GM19455 (cell line): ENCODE measurements around the gene ACTL7A.
A peak's percentile ranks its signal among the peaks of the same experiment; 100 is the strongest.
"Not testable (repeated sequence)": the region's sequence is repeated elsewhere in the genome, so short reads cannot be mapped to it uniquely, and the experiment has no call there.

Source experiments
- ATAC-seq: cut with Tn5 transposase; IDR thresholded peaks from one replicate; pipeline ENCODE4 v1.9.1; 2021; ENCODE audit not compliant: unreplicated experiment

ACTL7A gene

DNA sequence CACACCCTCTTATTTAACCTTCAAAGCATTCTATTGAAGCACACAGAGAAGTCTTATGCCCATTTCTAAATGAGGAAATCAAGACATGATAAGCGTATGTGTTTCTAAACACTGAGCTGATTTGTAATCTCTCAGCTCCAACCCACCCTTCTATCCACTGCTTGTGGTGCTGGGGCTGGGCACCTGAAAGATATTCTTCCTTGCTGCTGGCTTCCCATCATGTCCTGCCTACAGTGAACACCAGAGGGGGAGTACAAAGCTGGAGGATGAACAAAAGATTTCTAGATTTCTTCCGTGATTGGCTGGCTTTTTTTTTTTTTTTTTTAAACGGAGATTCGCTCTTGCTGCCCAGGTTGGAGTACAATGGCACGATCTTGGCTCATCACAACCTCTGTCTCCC is 14.4 kb downstream of the ACTL7A start:
- ATAC-seq, result no peak

DNA sequence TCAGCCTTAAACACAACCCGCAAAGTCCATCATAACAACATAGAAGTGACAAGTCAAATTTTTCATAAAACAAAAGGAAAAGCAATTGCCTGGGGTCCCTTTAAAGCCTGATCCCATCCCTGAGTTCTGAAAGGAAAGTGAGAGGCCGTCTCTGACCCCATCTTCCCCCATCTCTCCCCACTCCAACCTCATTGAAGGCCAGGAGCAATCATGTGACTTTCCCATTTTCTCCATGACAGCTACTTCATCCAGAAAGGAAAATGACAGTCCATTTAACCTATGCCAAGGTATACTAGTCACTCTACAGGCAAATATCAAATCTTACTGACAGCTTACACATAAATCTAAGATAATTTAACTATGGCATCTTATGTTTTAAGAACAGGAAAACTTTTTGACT is 15.5 kb downstream of the ACTL7A start:
- ATAC-seq, result no peak

DNA sequence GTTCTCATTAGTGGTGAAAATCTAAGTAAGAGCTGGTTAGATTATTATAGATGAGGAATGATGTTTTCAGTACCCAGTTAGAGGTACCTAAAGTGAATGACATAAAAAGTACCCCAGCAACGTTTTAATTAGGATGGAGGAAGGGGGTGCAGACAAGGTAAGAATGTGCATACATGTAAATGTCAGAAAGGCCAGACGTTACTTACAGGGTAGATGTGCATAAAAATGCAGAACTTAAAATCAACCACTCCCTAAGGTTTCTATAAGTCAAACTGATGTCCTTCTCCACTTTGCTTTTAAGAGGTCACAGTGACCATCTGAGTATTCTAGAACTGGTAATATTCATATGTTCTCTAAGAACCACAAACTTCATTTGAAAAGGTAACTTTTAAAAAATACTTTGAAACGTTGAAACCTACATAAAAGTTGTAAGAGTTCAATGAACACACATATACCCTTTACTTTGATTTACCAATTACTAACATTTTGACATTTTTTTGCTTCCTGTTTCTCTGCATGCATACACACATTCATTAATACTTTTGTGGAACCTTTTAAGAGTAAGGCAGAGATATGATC is 18.8 kb downstream of the ACTL7A start:
- ATAC-seq, result no peak

DNA sequence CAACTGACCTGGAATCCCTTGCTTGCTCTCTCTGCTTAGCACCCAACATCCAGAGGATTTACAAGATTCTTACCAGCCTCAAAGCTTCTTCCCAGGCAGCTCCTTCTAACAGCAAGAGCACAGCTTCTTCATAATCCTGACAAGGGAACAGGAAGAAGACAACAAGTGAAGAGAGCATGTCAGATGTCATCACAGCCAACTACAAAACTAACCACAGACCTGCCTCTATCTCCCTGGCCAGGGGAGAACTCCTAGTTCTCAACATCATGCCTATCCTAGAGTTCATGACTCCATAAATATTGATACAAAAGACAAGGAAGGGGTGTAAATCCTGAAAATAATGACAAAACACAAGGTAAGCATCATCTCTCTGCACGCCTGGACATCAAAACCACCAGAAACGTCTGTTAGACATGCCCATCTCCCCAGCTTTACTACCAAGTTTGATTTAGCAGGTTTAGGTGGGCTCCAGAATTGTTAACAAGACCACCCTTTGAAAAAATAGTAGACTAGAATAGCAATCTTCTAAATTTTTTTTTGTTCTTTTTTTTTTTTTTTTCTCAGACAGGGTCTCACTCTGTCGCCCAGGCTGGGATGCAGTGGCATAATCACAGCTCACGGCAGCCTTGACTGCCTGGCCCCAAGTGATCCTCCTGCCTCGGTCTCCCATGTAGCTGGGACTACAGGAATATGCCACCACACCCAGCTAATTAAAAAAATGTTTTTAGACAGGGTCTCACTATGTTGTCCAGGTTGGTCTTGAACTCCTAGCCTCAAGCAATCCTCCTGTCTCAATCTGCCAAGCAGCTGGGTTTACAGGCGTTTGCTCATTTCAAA is 20.2 kb downstream of the ACTL7A start:
- no peak for ATAC-seq

DNA sequence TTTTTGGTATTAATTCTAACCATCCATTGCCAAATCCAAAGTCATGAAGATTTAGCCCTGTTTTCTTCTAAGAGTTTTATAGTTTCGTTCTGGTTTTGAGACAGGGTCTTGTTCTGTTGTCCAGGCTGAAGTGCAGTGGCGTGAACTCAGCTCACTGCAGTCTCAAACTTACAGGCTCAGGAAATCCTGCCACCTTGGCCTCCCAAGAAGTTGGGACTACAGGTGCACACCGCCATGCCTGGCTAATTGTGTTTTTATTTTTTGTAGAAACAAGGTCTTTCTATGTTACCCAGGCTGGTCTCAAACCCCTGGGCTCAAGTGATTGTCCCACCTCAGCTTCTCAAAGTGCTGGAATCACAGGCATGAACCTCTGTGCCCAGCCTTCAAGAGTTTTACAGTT is 21.0 kb downstream of the ACTL7A start:
- no peak for ATAC-seq

DNA sequence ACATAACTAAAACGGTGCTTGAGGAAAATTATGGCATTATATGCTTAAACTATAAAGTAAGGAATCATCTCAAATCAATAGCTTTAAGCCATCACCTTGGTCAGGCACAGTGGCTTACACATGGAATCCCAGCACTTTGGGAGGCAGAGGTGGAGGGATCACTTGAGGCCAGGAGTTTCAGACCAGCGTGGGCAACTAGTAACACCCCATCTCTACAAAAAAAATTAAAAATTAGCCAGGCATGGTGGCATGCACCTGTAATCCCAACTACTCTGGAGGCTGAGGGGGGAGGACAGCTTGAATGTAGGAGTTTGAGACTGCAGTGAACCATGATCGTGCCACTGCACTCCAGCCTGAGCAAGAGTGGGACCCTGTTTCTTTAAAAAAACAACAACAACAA is 22.6 kb downstream of the ACTL7A start:
- ATAC-seq, result no peak

DNA sequence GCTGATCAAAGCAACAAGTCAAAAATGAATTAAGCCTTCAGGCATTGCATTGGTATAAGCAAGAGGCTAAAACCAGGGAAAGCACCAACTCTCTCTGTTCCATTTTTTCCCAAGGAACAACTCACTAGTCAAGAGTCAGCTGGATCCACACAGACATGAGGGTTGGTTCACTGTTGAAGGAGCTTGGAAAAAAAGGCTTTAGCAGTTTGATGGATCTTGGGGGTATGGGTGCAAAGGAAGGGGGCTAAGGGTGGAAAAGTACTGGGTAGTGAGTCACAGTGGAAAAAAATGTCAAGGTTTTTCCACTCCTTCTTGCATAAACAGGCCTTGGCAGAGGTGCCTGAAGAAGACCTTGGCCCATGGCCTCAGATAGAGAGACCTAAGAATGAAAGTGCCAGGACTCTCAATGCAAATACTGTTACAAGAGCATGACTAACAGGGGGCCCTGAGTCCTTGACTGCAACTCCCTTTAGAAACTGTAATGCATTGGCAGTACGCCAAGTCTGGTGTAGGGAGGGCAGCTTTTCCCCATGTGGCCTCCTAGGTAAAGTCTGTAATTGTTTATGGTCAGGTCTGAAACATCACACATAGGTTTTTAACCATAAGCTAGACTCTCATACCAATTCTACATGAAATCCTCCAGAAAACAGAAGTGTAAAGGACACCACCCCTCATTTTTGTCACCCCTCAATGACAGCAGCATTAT is 23.7 kb downstream of the ACTL7A start:
- ATAC-seq, result peak; percentile 99

DNA sequence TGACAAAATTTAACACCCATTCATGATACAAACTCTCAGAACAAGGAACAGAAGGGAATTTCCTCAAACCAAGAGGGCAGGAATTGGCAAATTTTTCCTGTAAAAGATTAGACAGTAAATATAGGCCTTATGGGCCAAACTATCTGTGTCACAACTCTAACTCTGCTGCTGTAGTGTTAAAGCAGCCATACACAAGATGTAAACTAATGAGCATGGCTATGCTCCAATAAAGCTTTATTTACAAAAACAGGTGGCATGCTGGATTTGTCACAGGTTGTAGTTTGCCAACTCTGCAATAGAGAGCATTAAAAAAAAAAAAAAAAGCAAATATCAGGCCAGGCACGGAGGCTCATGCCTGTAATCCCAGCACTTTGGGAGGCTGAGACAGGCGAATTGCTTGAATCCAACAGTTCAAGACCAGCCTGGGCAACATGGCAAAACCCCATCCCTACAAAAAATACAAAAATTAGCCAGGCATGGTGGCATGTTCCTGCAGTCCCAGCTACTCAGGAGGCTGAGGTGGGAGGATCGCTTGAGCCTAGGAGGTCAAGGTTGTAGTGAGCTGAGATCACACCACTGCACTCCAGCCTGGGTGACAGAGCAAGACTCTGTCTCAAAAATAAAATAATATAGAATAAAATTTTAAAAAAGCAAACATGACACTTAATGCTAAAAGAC is 24.7 kb downstream of the ACTL7A start:
- ATAC-seq, result not testable (repeated sequence)

DNA sequence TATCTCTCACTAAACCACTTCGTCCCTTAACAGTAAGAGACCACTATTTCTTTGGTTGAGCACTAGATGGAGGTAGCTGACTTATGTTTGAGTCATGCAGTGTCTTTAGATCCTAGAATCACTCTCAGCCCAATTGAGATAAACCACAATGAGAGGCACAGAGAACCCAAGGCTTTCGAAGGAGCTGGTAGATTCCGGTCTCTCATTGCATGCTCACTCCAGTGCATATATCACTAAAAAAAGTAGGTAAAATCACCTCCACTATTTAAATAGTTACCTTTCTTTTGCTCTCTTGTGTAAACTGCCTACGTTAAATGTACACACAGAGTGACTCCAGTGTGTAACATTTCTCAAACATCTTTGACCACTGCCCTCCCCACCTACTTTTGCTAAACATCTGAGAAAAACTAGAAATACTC is 27.6 kb downstream of the ACTL7A start:
- no peak for ATAC-seq

DNA sequence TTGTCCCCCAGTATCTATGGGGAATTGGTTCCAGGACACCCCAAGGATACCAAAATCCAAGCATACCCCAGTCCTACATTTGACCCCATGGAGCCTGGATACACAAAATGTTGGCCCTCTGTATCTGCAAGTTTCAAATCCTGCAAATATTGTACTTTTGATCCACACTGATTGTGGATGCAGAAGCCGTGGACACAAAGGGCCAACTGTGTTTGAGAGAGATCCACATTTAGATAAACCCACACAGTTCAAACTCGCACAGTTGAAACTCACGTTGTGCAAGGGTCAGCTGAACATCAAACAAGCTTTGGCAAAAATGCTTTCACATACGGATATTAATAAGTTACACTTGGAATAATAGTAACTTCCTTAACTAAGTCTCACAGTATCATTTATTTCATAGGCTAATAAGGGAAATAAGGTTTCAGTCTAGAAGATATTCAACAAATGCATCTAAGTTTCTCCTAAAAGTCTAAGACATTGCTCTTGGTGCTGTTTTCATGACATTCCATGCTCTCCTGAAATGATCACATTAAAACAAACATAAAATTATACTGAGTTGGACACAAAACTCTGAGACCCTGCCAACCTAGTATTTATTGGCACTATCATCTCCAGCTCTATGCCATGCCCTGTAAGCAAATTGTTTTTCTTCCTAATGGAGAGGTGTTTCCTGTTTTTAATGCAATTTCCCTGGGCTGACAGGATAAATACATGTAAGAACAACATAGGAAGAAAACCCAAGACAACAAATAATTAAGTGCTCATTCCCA is 32.3 kb downstream of the ACTL7A start:
- no peak for ATAC-seq

DNA sequence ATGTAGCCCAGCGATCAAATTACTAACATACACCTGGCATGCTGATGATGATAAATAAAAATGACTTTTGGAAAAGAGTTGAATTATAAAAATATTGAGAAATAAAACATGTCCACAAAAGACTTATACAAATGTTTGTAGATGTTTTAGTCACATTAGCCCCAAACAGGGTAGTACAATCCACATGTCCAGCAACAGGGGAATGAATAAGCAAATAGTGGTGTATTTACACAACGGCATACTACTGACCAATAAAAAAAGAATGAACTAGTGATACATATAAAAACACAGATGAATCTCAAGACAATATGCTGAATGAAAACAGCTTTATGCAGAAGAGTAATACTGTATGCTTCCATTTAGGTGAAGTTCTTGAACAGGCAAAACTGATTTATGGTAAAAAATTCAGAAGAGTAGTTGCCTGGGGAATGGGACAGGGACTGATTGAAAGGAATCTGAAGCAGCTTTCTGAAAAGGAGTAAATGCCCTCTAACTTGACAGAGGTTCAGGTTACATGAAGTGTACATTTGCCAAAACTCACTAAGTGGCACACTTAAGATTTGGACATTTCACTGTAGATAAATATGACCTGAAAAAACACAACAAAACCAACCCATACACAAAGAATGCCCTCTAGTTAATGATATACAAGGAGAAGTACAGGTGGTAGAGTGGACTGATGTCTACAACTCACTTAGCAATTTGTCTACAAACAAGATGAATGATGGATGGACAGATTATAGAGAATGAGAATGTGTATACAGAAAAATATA is 35.4 kb downstream of the ACTL7A start:
- no peak for ATAC-seq

DNA sequence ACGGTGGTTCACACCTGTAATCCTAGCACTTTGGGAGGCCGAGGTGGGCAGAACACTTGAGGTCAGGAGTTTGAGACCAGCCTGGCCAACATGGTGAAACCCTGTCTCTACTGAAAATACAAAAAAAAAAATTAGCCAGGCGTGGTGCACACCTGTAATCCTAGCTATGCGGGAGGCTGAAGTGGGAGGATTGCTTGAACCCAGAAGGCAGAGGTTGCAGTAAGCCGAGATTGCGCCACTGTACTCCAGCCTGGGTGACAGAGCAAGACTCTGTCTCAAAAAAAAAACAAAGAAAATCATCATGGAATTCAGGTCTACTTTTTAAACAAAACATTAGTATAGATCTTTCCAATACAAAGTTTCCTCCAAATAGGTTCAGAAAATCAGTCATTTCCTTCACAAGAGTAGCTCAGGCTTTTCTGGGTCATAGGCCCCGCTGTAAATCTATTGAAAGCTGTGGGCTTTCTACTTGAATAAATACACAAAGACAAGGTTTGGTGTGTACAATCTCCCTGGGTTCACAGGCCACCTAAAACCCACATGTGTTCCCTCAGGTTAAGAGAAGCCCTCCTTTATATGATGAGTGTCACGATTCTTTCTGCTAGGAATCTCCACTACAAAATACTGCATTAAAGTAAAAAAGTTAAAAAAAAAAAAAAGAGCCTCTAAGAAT is 37.1 kb downstream of the ACTL7A start:
- ATAC-seq, result not testable (repeated sequence)

DNA sequence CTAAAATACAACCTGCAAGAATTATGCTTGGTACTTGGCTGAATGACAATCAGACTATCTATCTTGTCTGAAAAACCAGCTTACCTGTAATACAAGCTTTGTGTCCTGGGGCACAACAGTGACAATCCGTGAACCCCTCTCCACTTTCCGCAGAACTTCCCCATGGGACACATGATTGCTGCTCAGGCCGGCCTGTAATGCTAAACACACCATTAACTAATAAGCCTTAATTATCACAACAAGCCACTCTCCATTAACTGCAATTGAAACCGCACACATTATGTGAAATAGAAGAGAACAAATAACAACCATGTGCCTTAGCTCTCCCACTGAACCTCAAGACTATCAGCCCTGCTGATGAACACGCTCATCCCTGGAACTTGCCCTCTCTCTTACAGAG is 38.1 kb downstream of the ACTL7A start:
- ATAC-seq, result no peak

DNA sequence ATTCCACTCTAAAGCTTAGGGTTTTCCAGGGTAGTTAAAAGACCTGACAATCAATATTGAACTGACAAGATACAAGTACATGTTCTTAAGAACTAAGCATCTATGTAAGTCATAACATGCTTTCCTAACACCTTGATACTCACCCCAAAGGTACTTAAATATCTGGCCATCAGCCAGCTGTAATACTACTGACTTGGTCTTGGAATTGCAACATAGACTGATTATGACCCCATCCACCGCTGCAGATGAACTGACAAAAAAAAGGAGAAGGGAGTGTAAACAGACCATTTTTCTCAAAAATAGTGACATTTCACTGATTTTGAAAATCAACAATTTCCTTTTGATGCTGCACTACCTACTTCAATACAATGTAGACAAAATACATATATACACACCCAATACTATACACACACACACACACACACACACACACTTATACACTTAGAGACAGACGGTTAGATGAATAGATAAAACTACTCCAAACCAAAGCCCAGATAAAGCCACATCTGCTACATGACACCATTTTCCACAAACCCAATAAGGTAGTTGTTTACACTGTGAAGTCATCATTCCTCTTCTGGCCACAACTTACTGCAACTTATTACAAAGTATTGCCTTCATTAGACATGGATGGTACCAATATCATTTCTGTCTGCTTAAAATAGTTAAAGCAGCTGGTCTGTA is 41.5 kb downstream of the ACTL7A start:
- no peak for ATAC-seq

DNA sequence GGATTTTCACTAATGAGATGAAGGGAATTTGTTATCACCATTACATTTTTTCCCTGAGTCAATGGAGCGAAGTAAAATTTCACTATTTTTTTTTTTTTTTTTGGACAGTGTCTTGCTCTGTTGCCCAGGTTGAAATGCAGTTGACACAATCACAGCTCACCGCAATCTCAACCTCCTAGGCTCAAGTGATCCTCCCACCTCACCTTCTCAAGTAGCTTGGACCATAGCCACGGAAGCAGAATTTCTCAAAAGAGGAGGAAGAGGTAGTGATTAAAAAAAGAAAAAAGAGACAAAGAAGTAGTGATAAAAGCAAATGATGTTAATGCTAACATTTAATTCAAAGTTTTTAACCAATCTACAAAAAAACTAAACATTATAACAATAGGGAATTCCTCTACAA is 42.1 kb downstream of the ACTL7A start:
- no peak for ATAC-seq

DNA sequence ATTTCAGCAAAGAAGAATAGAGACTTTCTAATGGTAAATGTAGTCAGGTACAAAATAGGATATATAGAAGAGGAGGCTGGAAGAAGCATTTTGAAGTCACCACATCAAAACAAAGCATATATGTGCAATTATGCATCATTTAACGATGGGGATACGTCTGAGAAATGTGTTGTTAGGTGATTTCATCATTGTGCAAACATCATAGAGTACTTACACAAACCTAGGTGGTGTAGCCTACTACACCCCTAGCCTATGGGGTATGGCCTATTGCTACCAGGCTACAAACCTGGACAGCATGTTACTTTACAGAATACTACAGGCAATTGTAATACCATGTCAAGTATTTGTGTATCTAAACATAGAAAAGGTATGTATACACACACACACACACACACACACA is 43.4 kb downstream of the ACTL7A start:
- no peak for ATAC-seq

DNA sequence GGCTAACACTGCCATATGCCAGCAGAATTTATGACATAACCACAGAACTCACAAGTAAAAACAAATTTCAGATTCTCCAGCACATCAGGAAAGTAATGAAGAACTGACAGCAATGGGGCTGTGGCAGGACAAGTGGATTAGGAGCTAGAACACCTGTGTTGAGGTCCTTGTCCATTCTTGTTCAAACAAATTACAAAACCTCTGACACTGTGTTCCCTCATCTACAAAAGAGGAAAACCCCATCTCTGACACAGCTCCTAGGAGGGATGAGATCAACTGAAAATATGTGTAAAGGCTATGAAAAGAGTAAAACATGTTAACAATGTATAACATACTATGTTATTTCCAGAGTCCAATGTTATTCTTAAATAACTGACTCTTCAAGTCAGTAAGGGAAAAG is 48.3 kb downstream of the ACTL7A start:
- no peak for ATAC-seq

DNA sequence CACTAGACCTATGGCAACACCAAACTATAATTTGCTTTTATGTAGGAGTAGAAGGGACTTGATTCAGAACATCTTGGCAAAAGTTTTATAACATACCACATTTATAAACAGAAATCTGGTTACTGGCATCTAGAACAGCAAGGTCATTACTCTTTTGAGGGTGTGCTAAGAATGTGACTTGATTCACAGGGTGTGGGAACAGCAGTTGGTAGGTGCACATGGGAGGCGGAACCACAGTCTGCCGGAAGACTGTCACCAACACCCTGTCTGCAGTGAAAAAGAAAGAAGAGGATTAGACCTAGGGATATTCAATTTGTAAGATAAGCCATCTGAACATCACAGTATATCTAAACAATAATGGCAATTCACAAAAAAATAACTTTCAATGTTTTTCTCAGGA is 48.8 kb downstream of the ACTL7A start:
- no peak for ATAC-seq

DNA sequence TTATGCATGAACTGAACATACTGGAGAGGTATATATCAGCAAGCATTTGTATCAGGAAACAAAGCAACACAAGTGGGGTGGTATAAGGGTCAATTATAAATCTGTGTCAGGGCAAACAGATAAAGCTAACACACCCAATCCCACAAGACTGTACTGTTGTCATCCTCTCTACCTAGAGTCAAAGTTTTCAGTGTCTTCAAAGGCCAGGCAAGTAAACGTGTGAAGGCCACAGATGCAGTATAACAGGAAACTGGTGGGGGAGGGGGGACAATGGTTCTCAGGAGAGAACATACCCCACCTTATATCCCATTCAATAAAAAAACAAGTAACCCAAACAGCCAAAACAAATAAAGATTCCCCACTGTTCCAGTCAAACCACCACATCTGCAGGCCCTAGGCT is 49.8 kb downstream of the ACTL7A start:
- no peak for ATAC-seq
